Sigmoid colon (tissue), 7 donors: ENCODE measurements around the gene PRKACG. TPM values are rescaled to one million over a fixed set of nuclear protein-coding genes. Genes with fewer than 3 reads are reported as not detected.

Source experiments
- DNase-seq: peaks from one replicate; pipeline ENCODE4 v3.0.0-alpha.2; 2019
- H3K27ac ChIP-seq, 4 donors: fragments of 200-600 bp; sonication (generic); one replicate each; pipeline ENCODE4 v1.5.1; 2016 to 2019; ENCODE audit warnings: mild to moderate bottlenecking in 1 of 4
- H3K27me3 ChIP-seq, 3 donors: fragments of 200-600 bp; sonication (generic); one replicate each; pipeline ENCODE4 v1.5.1; 2019; ENCODE audit warnings: mild to moderate bottlenecking in 1 of 3
- H3K36me3 ChIP-seq, 4 donors: fragments of 200-600 bp; sonication (generic); one replicate each; pipeline ENCODE4 v1.5.1; 2016 to 2019
- H3K4me1 ChIP-seq, 4 donors: fragments of 200-600 bp; sonication (generic); one replicate each; pipeline ENCODE4 v1.5.1; 2017 to 2019
- H3K4me3 ChIP-seq, 4 donors: fragments of 200-600 bp; sonication (generic); one replicate each; pipeline ENCODE4 v1.5.1; 2017 to 2019; ENCODE audit warnings: mild to moderate bottlenecking in 2 of 4, moderate library complexity in 1 of 4
- H3K9me3 ChIP-seq, 4 donors: fragments of 200-600 bp in 3 of 4; sonication (generic) in 3 of 4; one replicate each; pipeline versions ENCODE4 v1.5.1 to v1.6.1; 2013 to 2019
- CTCF ChIP-seq, 4 experiments: fragments of 450-650 bp in 3 of 4; fragments of 200-600 bp in 1 of 4; IDR thresholded peaks; one replicate each; pipeline ENCODE4 v1.5.1; 2016 to 2019; ENCODE audit warnings: antibody characterized with exemption in 4 of 4, mild to moderate bottlenecking in 3 of 4, moderate library complexity in 2 of 4
- EP300 ChIP-seq, 4 donors: sonication (generic); formaldehyde crosslinking; IDR thresholded peaks; one replicate each; pipeline ENCODE4 v1.6.1; 2017; ENCODE audit warnings: antibody characterized with exemption in 4 of 4
- POLR2A ChIP-seq, 2 donors: fragments of 450-650 bp; IDR thresholded peaks; one replicate each; pipeline ENCODE4 v1.6.1; 2016; ENCODE audit warnings: antibody characterized with exemption in 2 of 2, mild to moderate bottlenecking in 2 of 2, moderate library complexity in 2 of 2
- POLR2AphosphoS5 ChIP-seq, 4 donors: sonication (generic); formaldehyde crosslinking; IDR thresholded peaks; one replicate each; pipeline ENCODE4 v1.6.1; 2017; ENCODE audit warnings: antibody characterized with exemption in 4 of 4
- whole genome bisulfite sequencing, 2 donors: extraction: QIAGEN DNeasy Blood & Tissue Kit; methylation state at CpG; one replicate each; pipeline ENCODE4 v1.1.7; 2013; 5-methylcytosine and 5-hydroxymethylcytosine counted together
- intact Hi-C: fragments of 100-400 bp; cut with DNase I; formaldehyde crosslinking; loops from one replicate; pipeline ENCODE4 v1.15.1; 2023
- polyA plus RNA-seq, 3 donors: library from polyadenylated mRNA; stranded (reverse); fragments of 200-250 nt; gene quantifications; one replicate each; pipeline ENCODE4 v1.2.3, GENCODE V29; 2013
- total RNA-seq, 4 donors: library from RNA; depleted of rRNA; stranded (reverse); fragments of >200 nt; gene quantifications; one replicate each; pipeline ENCODE4 v1.1.0, GENCODE V29; 2016
- donor health status: healthy with polysubstance abuse.
- donor health status: Bipolar disorder and iron deficiency.
- donor health status: healthy.

The PRKACG gene
- total and polyA plus RNA-seq, 7 donors, result not detected

GRCh38 chr9:69020301-69021145 is 6.6 kb upstream of the PRKACG start:
- DNase-seq, result no peak
- Histone ChIP-seq H3K4me3 (no peak overlapping the region), H3K9me3 (no peaks in the 10 kb centered on the region), H3K4me1 (peaks cover 0 to 10% (median 0%) of the 10 kb centered on the region in 4 donors), H3K27ac (no peak overlapping the region), H3K36me3 (no peaks in the 10 kb centered on the region), H3K27me3 (no peaks in the 10 kb centered on the region)
- intact Hi-C loops, result no loop called here
- TF ChIP-seq POLR2AphosphoS5 (IDR thresholded peaks at IDR 0.05) (no peak), EP300 (IDR thresholded peaks at IDR 0.05) (no peak), CTCF (IDR thresholded peaks at IDR 0.05) (no peak), POLR2A (IDR thresholded peaks at IDR 0.05) (no peak)
- 96 to 97% methylated on average over 8 of the region's 8 CpGs for WGBS, 2 donors

- Histone ChIP-seq H3K4me1 (peaks cover 0 to 10% (median 0%) of the 10 kb centered on the region in 4 donors), H3K27ac (no peak overlapping the region), H3K9me3 (no peaks in the 10 kb centered on the region), H3K4me3 (no peak overlapping the region), H3K36me3 (no peaks in the 10 kb centered on the region), H3K27me3 (no peaks in the 10 kb centered on the region)
- no peak for TF ChIP-seq CTCF (IDR thresholded peaks at IDR 0.05)
- no peak for TF ChIP-seq POLR2AphosphoS5 (IDR thresholded peaks at IDR 0.05)
- TF ChIP-seq EP300 (IDR thresholded peaks at IDR 0.05), result no peak
- TF ChIP-seq POLR2A (IDR thresholded peaks at IDR 0.05), result no peak
- no peak for DNase-seq
- WGBS, 2 donors, result 27 to 33% methylated on average over 3 of the region's 3 CpGs
- intact Hi-C loops, result loop anchor here (5.0 kb wide), 1 partner anchor 418 kb away; no protein-coding TSS in a partner anchor
These were observed 5.9 kb upstream of the PRKACG start for GRCh38 chr9:69019808-69020207.

DNA sequence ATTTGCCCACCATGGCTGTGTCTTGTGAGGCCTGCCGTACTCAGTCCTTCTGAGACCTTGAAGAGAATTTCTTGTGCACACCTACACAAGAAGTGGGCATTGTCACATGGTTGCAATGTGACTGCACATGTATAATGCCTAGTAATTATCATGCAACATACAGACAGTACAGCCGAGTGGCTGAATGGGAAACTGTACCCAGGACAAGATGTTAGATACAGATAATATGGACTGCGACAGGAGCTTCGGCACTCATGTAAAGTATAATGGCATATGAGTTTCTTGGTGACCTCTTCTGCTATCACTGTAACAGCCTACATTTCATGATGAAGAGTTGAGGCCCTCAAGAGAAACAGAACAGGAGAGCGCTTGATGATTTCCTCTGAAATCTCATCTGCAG is 4.8 kb upstream of the PRKACG start:
- H3K27me3 ChIP-seq, result no peaks in the 10 kb centered on the region
- no peak overlapping the region for H3K4me3 ChIP-seq
- H3K27ac ChIP-seq, result no peak overlapping the region
- WGBS, 2 donors, result 74 to 78% methylated on average over 5 of the region's 5 CpGs
- intact Hi-C loops, result loop anchor here (5.0 kb wide), 1 partner anchor 416 kb away; no protein-coding TSS in a partner anchor
- DNase-seq, result no peak
- H3K36me3 ChIP-seq, result no peaks in the 10 kb centered on the region
- peaks cover 0 to 10% (median 0%) of the 10 kb centered on the region in 4 donors for H3K4me1 ChIP-seq
- H3K9me3 ChIP-seq, result no peaks in the 10 kb centered on the region
- TF ChIP-seq POLR2A (IDR thresholded peaks at IDR 0.05) (no peak), POLR2AphosphoS5 (IDR thresholded peaks at IDR 0.05) (no peak), EP300 (IDR thresholded peaks at IDR 0.05) (no peak), CTCF (IDR thresholded peaks at IDR 0.05) (no peak)

GRCh38 chr9:69016191-69017096 is 2.5 kb upstream of the PRKACG start:
- Histone ChIP-seq H3K4me1 (peaks cover 0 to 10% (median 0%) of the 10 kb centered on the region in 4 donors), H3K27ac (no peak overlapping the region), H3K36me3 (no peaks in the 10 kb centered on the region), H3K4me3 (no peak overlapping the region), H3K9me3 (no peaks in the 10 kb centered on the region), H3K27me3 (no peaks in the 10 kb centered on the region)
- DNase-seq, result no peak
- no peak for TF ChIP-seq POLR2AphosphoS5 (IDR thresholded peaks at IDR 0.05)
- TF ChIP-seq EP300 (IDR thresholded peaks at IDR 0.05), result no peak
- TF ChIP-seq CTCF (IDR thresholded peaks at IDR 0.05), result no peak
- no peak for TF ChIP-seq POLR2A (IDR thresholded peaks at IDR 0.05)
- 77 to 86% methylated on average over 5 of the region's 5 CpGs for WGBS, 2 donors
- intact Hi-C loops, result loop anchor here (5.0 kb wide), 1 partner anchor 414 kb away; no protein-coding TSS in a partner anchor
